Measurements from ENCODE around the gene TLX2. TPM values are rescaled to one million over a fixed set of nuclear protein-coding genes. Genes with fewer than 3 reads are reported as not detected.
A peak's percentile ranks its signal among the peaks of the same experiment; 100 is the strongest.

Gene TLX2
- total and polyA plus RNA-seq, 2 of the 13 experiments (the other 11 are each of a cell fraction or from before 2014, with no cell fraction given) = 0.05 to 0.20 TPM

DNA sequence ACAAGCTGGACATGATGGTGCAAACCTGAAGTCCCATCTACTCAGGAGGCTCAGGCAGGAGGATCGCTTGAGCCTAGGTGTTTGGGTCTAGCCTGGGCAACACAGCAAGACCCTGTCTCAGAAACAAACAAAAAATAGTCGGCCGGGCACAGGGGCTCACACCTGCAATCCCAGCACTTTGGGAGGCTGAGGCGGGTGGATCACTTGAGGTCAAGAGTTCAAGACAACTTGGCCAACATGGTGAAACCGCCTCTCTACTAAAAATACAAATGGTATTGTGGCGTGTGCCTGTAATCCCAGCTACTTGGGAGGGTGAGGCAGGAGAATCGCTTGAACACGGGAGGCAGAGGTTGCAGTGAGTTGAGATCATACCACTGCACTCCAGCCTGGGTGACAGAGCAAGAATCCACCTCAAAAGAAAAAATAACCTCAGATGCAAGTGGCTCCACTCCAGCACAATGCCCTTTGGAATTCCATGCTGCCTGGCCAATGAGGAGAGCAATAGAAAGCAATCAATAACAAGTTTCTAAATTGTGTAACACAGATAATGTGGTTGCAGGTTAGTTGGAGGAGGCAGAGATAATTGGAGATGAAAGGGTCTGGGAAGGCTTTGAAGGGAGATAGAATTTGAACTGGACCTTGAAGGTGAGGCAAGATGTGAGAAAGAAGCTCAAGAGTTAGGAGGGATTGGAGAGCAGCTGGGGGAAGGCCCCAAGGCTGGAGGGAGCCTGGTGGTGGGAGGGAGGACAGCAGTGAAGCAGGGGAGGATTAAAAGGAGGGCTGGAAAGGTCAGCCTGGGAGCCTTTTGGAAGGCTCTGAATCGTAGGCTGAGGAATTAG, 25.4 kb upstream of the TLX2 start (continued):
- TF ChIP-seq ATF4 (CRISPR knock-in tag; IDR thresholded peaks at IDR 0.05) (peak in 1 of 2 experiments; percentile 80; a peak in 2 of 4 replicates), ZNF329 (CRISPR knock-in tag; IDR thresholded peaks at IDR 0.05; ENCODE audit: low read depth) (no peak), SSRP1 (CRISPR knock-in tag; IDR thresholded peaks at IDR 0.05) (no peak), ZNF296 (CRISPR knock-in tag; conservative IDR thresholded peaks at IDR 0.05) (no peak), RFXANK (CRISPR knock-in tag; IDR thresholded peaks at IDR 0.05) (no peak), NFE2 (CRISPR knock-in tag; IDR thresholded peaks at IDR 0.05) (no peak), ATF1 (CRISPR knock-in tag; IDR thresholded peaks at IDR 0.05) (peak; percentile 77), ZNF660 (CRISPR knock-in tag; IDR thresholded peaks at IDR 0.05; ENCODE audit: borderline replicate concordance, low read depth) (no peak), TBX3 (IDR thresholded peaks at IDR 0.05; ENCODE audit: borderline replicate concordance) (peak; percentile 87), SPEN (CRISPR knock-in tag; IDR thresholded peaks at IDR 0.05; ENCODE audit: low read depth) (peak; percentile 61), ONECUT2 (CRISPR knock-in tag; IDR thresholded peaks at IDR 0.05) (peak; percentile 99), ERF (CRISPR knock-in tag; IDR thresholded peaks at IDR 0.05) (0 out of 2 replicates have a peak, but pooled peaks have one; percentile 34), RARA (CRISPR knock-in tag; IDR thresholded peaks at IDR 0.05) (peak; percentile 86), TAF1 (CRISPR knock-in tag; IDR thresholded peaks at IDR 0.05) (peak; percentile 42; the same call in 1 of the 2 replicates), FOXK2 (IDR thresholded peaks at IDR 0.05) (peak; percentile 51; the same call in 1 of the 2 replicates), MED13 (CRISPR knock-in tag; IDR thresholded peaks at IDR 0.05) (no peak; the same call in 1 of the 2 replicates), SKIL (CRISPR knock-in tag; IDR thresholded peaks at IDR 0.05; ENCODE audit: borderline replicate concordance) (peak; percentile 83), ZNF607 (CRISPR knock-in tag; IDR thresholded peaks at IDR 0.05; ENCODE audit: borderline replicate concordance) (no peak), ZNF616 (CRISPR knock-in tag; IDR thresholded peaks at IDR 0.05; ENCODE audit: low read depth) (no peak), YEATS2 (CRISPR knock-in tag; IDR thresholded peaks at IDR 0.05; ENCODE audit: borderline replicate concordance) (peak; percentile 23; the same call in 1 of the 2 replicates), MBNL3 (CRISPR knock-in tag; conservative IDR thresholded peaks at IDR 0.05) (no peak)
- TF ChIP-seq, protein P1, sequence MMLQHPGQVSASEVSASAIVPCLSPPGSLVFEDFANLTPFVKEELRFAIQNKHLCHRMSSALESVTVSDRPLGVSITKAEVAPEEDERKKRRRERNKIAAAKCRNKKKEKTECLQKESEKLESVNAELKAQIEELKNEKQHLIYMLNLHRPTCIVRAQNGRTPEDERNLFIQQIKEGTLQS (CRISPR knock-in tag; IDR thresholded peaks at IDR 0.05) = no peak
- TF ChIP-seq, protein P2, sequence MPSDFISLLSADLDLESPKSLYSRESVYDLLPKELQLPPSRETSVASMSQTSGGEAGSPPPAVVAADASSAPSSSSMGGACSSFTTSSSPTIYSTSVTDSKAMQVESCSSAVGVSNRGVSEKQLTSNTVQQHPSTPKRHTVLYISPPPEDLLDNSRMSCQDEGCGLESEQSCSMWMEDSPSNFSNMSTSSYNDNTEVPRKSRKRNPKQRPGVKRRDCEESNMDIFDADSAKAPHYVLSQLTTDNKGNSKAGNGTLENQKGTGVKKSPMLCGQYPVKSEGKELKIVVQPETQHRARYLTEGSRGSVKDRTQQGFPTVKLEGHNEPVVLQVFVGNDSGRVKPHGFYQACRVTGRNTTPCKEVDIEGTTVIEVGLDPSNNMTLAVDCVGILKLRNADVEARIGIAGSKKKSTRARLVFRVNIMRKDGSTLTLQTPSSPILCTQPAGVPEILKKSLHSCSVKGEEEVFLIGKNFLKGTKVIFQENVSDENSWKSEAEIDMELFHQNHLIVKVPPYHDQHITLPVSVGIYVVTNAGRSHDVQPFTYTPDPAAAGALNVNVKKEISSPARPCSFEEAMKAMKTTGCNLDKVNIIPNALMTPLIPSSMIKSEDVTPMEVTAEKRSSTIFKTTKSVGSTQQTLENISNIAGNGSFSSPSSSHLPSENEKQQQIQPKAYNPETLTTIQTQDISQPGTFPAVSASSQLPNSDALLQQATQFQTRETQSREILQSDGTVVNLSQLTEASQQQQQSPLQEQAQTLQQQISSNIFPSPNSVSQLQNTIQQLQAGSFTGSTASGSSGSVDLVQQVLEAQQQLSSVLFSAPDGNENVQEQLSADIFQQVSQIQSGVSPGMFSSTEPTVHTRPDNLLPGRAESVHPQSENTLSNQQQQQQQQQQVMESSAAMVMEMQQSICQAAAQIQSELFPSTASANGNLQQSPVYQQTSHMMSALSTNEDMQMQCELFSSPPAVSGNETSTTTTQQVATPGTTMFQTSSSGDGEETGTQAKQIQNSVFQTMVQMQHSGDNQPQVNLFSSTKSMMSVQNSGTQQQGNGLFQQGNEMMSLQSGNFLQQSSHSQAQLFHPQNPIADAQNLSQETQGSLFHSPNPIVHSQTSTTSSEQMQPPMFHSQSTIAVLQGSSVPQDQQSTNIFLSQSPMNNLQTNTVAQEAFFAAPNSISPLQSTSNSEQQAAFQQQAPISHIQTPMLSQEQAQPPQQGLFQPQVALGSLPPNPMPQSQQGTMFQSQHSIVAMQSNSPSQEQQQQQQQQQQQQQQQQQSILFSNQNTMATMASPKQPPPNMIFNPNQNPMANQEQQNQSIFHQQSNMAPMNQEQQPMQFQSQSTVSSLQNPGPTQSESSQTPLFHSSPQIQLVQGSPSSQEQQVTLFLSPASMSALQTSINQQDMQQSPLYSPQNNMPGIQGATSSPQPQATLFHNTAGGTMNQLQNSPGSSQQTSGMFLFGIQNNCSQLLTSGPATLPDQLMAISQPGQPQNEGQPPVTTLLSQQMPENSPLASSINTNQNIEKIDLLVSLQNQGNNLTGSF (CRISPR knock-in tag; IDR thresholded peaks at IDR 0.05) = no peak

All from HepG2 (cell line).